Activated naive CD4-positive, alpha-beta T cell (primary cell): ENCODE measurements around the gene ZBTB47.

ENCODE experiments used
- DNase-seq, 4 experiments: peaks; one replicate each; lab custom pipeline; 2025; lab: John Stamatoyannopoulos, UW

ZBTB47 gene

DNA sequence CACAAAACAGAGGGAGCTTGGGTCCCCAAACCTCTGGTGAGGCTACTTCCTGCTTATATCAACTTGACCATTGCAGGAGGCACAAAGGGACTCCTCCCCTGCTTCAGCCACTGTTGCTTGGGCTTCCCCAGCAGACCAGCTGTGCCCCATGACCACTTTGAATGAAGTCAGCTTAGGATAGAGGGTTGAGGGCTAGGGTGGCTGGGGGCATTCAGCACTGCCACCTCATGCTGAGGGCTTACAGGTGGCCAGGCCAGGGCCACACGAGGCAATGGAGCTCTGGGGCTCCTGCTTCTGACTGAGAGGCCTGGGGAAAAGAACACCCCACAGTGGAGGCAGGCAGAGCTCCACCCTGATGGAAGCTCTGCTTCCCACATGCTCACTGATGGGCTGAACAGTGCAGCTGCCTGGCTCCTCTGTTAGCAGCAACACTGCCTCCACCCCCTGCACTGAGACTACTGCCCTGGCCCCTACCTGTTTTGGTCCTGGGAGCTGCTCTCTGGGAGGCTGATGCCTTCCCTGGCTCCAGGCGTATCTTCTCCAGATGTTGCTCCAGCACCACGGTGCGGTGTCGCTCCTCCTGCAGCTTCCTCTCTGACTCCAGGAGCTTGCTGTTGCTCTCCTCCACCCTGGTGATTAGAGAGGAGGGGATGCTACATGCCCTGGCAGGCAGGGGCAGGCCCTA lies 59.3 kb downstream of the ZBTB47 start:
- no peak for DNase-seq

DNA sequence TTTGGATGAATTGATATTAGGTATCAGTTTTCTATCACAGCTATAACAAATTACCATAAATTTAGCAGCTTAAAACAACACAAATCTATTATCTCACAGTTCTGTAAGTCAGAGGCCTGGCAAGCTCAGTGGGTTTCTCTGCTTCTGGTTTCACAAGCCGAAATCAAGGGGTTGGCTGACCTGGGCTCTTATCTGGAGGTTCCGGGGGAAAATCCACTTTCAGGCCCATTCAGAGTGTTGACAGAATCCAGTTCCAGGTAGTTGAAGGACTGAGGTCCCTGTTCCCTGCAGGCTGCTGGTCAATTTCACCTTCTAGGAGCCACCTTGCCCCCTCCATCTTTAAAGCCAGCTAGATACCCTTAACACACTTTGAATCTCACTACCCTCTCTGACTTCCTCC lies 60.2 kb downstream of the ZBTB47 start:
- DNase-seq = no peak

DNA sequence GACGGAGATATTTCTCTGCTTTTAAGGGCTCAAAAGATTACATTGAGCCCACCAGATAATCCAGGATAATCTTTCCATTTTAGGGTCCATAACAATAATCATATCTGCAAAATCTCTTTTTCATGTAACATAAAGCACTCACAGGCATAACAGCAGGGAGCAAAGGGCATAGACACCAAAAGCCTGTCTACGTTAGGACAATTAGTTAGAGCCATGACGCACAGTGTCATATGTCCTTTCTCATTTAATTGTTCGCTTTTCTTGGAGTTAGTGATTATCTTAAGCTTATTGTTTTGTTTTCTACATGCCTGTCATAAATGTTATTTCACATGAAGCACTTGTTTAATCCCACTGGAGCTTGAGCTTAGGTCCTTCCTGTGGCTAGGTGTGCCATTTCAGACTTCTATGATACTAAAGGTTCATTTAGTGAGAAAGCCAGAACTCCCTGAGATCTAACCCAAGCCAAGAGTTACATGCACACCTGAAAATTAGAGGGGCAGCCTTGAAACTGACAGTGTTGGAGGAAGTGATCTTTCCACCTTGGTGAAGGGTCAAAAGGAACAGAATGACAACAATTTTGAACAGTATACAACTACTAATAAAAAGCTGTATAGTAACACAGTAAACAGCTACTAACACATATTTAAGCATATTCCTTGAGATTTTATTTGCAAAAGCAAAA lies 60.8 kb downstream of the ZBTB47 start:
- no peak for DNase-seq
